ENCODE data around the gene PYGM.
"Not testable (repeated sequence)": the region's sequence is repeated elsewhere in the genome, so short reads cannot be mapped to it uniquely, and the experiment has no call there.

Gene PYGM

GRCh38 chr11:64715110-64715509, 44.7 kb downstream of the PYGM start:
- DNase-seq: no peak

GRCh38 chr11:64714666-64715065, 45.1 kb downstream of the PYGM start:
- DNase-seq: no peak

GRCh38 chr11:64713781-64714363, 45.9 kb downstream of the PYGM start:
- DNase-seq: no peak

GRCh38 chr11:64713016-64713707, 46.6 kb downstream of the PYGM start:
- no peak for DNase-seq

GRCh38 chr11:64712430-64713015, 47.3 kb downstream of the PYGM start:
- no peak for DNase-seq

GRCh38 chr11:64711956-64712362, 47.8 kb downstream of the PYGM start:
- DNase-seq: no peak

- no peak for DNase-seq
Observed at GRCh38 chr11:64711138-64711955, 48.4 kb downstream of the PYGM start.

- no peak for DNase-seq
Observed at GRCh38 chr11:64710418-64711137, 49.2 kb downstream of the PYGM start.

GRCh38 chr11:64705501-64705900, 54.3 kb downstream of the PYGM start:
- DNase-seq: no peak

- no peak for DNase-seq
Observed at GRCh38 chr11:64703048-64703447, 56.7 kb downstream of the PYGM start.

- not testable (repeated sequence) for DNase-seq
Observed at GRCh38 chr11:64701956-64702355, 57.8 kb downstream of the PYGM start.

- DNase-seq: no peak
Observed at GRCh38 chr11:64698427-64698826, 61.3 kb downstream of the PYGM start.

GRCh38 chr11:64697663-64698375, 62.0 kb downstream of the PYGM start:
- DNase-seq: no peak
